NCI-H1105 treated with DMSO at 0.1 percent for 48 hours (cell line): Measurements from ENCODE around the gene ZBTB7A.

Experiments used
- DNase-seq: peaks from one replicate; lab custom pipeline; 2025; lab: John Stamatoyannopoulos, UW

Gene ZBTB7A

DNA sequence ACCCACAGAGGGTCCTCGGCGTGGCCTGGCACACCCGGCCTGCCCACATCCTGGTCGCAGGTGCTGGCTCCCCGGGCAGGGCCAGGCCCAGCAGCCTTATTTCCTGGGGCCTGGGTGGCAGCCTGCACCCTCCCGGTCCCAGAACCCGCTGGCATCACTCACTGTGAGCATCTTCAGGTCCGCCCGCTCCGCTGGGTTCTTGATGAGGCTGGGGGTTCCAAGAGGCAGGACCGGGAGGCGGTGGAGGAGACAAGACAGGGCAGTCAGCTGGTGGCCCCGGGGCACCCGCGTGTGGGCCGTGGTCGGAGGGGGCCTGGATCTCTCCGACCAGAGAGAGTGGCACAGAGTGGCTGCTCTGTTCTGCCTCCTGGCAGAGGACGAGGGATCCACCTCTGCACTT, 27.6 kb upstream of the ZBTB7A start:
- DNase-seq: no peak

DNA sequence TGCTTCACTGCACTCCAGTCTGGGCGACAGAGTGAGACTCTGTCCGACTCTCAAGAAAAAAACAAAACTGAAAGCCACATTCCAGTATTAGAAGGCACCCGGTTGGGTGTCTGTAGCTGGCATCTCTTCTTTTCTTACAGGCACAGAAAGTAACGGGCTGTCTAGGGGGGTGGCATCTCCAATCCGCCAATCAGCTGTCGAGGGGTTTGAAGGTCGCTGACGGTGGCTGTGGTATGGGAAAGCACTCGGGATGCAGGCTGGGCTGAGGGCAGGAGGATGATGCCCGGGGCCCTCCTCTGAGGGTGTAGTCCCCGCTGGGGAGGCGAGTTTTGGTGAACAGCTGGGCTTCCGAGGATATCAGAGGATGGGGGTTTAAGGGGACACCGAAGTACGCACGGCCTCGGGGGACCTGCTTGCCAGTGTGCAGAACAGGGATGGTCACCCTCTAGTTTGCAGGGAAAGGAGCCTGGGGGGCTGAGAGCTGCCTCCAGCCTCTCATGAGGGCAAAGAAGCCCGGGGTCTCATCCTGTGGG, 27.0 kb upstream of the ZBTB7A start:
- DNase-seq: no peak

DNA sequence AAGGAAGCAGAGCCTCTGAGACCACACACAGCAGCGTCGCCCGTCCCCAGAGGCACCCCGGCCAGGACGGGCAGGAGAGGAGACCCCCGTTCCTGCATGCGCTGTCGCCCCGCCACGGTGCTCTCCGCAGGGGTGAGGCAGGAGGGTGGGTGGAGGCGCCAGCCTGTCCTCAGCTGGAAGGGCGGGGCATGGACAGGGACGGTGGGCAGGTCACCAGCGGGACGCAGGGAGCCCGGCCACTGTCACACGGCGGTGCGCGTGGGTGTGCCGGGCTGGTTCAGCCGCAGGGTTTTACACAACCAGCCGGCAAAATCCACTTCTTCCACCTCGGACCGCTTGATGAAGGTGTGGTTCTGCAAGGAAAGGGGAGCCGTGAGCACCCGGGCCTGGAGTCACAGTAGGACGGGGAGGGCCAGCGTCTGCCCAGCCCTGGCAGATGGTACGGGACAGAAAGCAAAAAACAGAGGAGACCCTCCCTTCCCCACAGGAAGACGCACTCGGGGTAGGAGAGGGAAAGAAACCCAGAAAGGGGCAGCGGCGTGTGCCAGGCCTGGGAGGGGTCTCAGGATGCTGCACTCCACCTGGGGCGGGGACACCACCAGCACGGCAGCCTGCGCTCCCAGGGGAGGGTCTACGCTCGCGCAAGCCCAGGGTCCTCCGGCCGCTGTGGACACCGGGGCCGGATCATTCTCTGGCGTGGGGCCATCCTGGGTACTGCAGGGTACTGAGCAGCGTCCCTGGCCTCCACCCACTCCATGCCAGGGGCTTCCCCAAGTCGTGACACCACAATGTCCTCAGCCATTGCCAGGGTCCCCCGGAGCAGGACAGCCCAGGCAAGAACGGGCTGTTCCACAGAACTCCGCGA, 23.9 kb upstream of the ZBTB7A start:
- no peak for DNase-seq

DNA sequence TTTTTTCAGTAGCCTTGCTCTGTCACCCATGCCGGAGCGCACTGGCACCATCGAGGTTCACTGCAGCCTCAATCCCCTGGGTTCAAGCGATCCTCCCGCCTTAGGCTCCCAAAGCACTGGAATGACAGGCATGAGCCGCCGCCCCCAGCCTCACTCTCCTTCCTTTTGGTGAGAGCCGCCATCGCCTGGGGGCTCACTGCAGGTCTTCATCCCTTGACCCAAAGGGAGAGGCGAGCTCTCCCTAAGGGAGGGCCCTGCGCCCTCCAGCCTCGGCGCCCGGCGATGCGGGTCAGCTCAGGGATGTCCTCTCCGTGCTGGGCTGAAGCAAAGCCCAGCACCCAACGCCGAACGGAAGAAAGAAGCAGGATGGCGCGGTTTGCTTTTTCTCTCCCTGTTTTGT, 23.2 kb upstream of the ZBTB7A start:
- DNase-seq: no peak

DNA sequence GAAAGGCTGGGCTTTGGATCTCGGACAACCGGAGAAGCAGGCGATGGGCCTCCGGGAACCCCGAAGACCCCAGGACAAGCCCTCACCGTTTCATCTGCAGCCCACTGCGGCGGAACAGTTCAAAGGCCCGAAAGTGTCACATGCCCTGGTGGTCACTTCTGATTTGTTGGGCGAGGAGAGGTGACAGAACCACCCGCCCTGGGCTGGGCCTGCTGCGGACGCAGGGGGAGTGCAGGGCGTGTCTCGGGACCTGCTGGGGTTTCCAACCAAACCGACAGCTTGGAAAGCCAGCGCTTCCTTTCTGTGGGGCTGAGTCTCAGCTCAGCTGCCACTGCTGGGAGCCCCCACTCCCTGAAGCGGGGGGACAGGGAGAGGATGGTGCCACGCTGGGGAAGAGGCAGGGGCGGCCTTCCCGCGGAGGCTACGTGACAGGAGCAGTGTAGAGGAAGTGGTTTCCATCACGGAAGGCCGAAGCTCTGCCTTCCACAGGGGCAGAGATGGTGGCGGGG, 22.8 kb upstream of the ZBTB7A start:
- no peak for DNase-seq

DNA sequence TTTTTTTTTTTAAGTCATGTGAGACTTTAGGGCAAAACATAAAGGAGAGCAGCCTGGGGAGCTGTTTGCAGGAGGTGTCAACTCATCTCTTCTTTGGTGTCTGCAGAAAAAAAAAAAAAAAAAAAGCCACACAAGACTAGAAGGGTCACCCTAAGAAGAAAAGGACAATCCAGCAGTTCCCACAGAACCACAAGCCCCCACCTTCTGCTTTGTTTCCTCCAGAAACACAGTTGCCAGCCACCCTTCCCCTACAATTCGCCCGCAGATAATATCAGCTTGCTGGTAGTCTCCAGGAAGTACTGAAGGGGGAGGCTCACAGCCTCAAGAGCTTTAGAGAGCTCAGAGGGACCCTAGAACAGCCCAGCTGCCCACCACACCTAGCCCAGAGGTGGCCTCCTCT, 22.3 kb upstream of the ZBTB7A start:
- DNase-seq: no peak

DNA sequence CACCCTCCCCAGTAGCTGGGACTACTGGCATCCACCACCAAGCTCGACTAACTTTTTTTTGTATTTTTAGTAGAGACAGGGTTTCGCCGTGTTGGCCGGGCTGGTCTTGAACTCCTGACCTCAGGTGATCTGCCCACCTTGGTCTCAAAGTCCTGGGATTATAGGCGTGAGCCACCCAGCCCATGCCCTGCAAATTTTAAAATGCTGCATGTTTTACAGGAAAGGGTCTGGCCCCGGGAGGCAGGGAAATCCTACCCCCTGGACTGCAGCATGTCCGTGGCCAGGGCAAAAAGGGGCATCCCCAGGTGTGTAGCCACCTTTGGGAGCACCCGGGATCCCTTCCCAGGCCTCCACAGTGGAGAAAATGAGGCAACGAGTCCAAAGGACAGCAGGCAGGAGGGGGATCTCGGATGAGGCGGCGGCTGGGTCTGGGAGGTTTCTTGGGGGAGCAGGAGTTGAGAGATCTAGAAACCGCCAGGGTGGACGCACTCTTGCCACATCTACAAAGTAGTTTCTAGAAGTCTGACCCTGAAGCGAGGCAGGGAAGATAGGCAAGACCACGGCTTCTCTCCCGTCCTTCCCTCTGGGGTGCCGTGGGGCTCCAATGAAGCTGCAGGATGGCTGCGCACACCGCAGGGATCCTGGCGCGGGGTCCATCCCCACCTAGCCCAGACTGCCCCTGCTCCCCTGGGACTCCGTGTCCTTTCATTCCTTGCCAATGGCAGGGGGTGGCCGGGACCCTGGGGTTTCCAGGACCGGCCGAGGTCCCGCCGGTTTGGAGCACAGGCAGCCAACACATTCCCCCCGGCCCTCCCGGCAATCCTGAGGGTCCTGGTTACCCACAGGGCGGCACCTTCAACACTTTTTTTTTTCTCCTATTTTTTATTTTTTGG, 21.3 kb upstream of the ZBTB7A start:
- DNase-seq: no peak

DNA sequence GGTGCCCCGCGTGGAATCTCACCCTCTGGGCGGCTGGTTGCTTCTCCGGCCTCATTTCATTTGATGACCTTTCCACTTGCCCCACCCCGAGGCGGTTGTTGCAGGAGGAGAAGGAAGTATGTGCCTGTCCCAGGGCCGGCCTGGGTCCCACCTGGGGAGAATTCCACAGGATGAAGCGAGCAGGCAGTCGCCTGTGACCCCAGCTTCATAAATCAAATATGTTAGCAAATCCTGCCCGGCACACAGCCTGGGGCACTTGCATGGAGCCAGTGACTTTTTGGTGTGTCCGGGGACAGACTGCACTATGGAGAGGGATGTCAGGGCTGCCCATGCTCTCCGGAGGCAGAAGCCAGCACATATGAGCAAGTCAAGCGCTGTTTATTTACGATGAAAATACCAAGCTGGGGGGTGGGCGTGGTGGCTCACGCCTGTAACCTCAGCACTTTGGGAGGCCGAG, 19.7 kb upstream of the ZBTB7A start:
- no peak for DNase-seq

DNA sequence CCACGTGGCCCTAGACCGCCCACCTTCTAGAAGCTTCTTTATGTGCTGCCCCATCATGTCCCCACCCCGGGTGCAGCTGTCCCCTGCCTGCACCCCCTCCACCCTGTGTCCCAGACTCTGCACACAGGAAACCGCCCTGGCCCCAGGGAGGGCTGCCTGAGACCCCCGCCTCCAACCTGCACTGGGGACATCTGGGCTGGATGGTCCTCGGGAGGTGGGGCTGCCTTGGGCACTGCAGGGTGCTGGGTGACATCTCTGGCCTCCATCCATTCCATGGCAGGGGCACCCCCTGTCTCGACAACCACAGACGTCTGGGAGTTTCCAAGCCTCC, 17.8 kb upstream of the ZBTB7A start:
- no peak for DNase-seq

DNA sequence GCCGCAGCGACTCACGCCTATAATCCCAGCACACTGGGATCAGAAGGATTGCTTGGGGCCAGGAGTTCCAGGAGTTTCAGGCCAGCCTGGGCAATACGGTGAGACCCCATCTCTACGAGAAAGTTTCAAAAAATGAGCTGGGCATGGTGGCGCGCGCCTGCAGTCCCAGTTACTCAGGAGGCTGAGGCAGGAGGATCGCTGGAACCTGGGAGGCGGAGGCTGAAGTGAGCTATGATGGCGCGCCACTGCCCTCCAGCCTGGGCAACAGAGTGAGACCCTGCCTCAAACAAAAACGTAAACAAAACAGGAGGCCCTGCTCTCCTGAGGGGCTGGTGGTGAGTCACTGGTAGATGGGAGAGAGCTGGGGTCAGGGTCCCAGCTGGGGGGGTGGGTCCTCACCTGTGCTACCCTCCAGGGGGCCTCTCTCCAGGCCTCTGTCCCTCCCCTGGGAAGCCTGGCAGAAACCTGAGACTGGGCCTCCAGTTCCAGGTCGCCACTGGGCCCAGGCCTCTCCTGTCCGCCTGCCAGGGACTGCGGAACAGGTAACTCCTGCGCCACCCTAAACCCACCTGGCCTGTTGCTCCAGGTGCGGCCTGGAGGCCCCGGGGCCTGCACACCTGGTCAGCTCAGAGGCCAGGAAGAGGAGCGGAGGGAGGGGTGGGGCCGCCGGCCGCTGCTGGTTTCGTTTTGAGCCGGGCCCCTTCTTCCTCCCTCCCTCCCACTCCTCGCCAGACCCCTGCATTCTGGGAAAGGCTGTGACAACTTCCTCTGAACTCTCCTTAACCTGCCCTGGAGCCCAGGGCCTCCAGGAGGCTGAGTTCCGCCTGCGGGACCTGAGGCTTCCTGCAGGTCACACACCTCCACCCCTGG, 17.2 kb upstream of the ZBTB7A start:
- DNase-seq: no peak

DNA sequence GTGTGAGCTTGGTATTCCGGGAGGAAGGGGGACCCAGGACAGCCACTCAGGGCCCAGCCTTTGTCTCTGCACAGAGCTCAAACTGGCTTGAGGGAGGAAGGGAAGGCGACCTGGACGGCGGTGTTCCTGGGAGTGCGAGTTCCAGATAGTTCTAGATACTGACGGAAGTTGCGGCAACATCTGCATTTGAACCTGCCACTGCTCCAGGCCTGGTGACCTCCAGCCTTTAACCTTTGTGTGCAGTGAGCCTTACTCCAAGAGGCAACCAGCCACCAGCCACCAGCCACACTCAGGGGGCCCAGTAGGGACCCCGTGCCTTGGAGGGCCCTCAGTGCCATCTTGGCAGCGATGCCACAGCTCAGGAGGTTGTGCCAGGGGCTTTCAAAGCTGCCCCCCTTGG, 15.5 kb upstream of the ZBTB7A start:
- DNase-seq: no peak

DNA sequence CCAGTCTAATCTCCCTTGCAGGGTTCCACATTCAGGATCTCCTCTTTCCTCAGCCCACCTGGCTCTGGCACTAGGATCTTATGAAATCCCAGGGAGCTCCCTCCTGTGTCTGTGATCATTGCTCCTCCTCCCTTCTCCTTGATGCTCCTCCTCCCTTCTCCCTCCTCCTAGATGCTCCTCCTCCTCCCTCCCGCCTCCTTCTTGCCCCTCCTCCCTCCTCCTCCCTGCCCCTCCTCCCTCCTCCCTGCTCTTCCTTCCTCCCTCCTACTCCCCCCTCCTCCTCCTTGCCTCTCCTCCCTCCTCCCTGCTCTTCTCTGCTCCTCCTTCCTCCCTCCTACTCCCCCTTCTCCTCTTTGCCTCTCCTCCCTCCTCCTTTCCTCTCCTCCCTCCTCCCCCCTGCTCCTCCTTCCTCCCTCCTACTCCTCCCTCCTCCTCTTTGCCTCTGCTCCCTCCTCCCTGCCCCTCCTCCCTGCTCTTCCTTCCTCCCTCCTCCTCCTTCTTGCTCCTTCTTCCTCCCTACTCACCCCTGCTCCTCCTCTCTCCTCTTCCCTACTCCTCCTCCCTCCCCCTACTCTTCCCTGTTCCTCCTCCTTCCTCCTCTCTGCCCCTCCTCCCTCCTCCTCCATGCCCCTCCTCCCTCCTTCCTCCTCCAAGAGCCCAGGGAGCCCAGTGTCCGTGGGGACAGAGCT, 14.9 kb upstream of the ZBTB7A start:
- no peak for DNase-seq

DNA sequence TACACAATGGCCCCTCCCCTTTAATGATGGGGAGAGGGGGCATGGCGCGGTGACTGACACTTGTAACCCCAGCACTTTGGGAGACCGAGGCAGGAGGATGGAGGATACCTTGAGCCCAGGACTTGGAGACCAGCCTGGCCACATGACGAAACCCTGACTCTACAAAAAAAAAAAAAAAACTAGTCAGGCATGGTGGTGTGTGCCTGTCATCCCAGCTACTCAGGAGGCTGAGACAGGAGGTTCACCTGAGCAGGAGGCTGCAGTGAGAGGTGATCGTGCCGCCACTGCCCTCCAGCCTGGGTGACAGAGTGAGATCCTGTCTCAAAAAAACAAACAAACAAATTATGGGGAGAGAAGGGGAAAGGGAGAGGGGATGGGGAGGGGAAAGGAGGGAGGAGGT, 13.8 kb upstream of the ZBTB7A start:
- DNase-seq: no peak

DNA sequence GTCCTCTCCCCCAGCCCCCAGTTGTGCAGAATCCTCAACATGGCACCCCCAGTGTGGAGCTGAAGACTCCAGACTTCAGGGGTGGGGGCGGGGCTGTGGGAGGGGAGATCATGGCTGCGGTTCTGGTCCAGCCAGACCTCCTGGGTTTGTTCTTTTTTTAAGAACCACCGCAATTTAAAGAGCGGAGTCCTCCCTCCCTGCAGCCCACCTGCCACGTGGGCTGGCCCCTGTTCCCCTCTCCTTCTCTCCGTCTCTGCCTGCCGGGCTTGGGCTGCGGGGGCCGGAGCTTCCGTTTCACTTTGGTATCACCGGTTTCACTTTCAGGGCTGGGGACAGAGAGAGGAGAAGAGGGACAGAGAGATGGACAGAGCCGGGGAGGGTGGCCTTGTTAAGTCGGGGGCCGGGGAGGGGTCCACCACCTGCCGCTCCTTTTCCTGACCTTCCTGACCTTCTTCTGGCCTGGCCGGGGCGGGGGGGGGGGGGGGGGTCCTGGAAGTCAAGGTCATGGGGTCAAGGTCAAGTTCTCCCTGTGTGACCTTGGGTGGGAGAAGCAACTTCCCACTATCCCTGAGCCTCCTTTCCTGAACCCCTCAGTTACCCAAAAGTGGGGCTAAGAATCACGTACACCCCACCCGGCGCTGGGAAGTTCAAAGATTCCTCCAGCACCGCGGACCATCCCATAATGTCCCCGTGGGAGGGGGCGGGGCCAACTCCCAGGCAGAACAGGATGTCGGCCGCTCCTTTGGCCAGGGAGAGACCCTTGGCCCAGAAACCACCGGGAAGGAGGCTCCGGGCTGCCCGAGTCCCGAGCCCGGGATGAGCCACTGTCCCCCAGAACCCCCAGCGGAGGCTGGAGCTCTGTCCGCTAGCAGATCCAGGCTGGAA, 11.3 kb upstream of the ZBTB7A start:
- DNase-seq: no peak

DNA sequence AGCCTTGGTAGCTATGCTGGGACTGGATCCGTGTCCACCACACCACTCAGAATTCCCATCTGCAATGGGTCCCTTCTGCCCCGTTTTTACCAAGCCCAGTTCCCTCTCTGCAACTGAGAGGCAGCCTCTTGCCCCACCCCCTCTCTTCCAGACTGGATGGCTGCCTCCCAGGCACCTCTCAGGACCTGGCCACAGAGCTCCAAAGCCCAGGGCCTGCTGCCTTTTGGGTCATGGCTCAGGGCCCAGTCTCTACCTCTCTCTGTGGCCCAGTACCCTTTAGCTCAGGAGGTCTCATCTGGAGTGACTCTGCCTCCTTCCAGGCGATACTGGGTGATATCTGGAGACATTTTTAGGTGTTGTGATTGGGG, 10.3 kb upstream of the ZBTB7A start:
- DNase-seq: no peak

DNA sequence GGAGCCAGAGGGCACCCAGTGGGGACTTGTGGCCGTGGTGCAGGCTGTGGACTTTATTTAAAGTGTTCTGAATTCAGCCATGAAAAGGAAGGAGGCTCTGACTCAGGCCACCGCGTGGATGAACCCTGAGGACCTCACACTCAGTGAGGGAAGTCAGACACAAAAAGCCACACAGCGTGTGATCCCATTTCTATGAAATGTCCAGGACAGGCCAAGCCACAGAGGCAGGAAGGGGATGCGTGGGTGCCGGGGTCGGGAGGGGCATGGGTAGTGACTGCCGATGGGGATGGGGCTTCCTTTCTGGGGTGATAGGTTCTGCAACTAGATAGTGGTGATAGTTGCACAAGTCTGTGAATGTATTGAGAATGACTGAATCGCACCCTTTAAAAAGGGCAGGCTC, 8.7 kb upstream of the ZBTB7A start:
- DNase-seq: no peak

DNA sequence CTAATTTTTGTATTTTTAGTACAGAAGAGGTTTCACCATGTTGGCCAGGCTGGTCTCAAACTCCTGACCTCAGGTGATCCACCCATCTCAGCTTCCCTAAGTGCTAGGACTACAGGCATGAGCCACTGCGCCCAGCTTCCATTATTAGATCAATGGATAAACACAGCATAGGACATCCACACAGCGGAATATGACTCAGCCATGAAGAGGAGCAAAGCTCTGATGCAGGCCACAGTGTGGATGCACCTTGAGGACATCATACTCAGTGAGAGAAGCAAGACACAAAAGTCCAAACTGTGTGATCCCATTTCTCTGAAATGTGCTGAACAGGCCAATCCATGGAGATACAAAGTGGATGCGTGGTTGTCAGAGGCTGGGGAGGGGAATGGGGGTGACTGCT, 4.9 kb upstream of the ZBTB7A start:
- DNase-seq: no peak

DNA sequence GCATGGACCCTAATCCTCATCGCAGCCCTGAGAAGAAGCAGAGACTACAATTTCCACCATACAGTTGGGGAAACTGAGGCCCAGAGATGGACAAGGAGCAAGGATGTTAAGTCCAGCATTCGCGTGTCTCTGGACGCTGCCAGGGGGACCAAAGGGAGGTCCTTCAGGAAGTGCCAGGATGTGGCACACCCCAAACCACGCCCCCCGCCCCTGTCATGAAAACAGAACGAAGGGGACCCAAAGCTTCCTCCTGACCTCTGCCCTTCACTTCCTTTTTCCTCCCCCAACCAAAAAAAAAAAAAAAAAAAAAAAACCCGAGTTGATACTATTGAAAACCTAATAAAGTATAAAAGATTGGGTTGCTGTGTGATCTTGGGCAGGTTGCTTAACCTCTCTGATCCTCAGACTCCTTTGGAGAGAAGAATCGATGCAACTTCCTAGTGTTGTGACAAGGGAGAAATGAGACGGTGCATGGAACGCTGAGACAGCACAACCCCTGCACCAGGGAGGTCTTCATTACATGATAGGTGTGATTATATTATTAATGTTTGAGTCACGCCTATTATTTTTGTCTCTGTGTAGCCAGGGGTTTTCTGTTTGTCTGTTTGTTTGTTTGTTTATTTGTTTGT, 2.7 kb upstream of the ZBTB7A start:
- DNase-seq: no peak

DNA sequence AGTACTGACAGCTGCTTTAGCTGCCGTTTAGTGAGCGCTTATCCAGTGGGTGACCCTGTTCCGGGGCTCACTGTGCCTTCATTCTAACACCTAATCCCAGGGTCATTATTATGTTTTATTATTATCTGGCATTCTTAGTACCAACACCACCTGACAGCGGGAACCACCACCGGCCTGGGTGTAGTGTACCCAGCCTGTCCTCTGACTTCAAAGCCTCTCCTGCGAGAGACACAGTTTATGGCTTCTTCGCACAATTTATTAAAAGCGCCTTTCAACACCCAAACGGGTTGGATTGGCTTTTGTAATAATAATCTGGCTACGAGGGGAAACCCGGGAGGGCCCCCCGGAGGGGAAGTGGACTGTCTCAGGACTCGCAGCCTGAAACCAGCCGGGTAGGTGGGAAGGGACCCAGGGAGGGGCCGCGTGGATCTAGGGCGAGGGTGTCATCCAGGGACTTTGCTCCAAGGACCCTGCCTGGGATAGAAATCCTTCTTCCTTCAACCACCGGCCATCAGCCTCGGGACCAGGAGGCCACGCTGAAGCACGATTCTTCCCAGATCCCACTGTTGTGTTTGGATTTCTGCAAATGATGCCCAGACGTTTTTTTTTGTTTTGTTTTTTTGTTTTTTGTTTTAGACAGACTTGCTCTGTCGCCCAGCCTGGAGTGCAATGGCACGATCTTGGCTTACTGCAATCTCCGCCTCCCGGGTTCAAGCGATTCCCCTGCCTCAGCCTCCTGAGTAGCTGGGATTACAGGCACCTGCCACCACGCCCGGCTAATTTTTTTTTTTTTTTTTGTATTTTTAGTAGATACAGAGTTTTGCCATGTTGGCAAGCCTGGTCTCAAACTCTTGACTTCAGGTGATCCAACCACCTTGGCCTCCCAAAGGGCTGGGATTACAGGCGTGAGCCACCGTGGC, 1.6 kb upstream of the ZBTB7A start:
- no peak for DNase-seq
